Dendritic cell treated with granulocyte-macrophage colony-stimulating factor and Interleukin-4, amounts not matched to agents 40 ng/mL and 50 ng/mL, for 4 days (primary cell): Measurements from ENCODE around the gene MANF.
"Not testable (repeated sequence)": the region's sequence is repeated elsewhere in the genome, so short reads cannot be mapped to it uniquely, and the experiment has no call there.

Experiments used
- H3K27ac Mint-ChIP-seq: one replicate; pipeline ENCODE4 v1.8.0; 2022; ENCODE audit warnings: mild to moderate bottlenecking, mixed read lengths
- H3K27me3 Mint-ChIP-seq: one replicate; pipeline ENCODE4 v1.8.0; 2022; ENCODE audit warnings: mild to moderate bottlenecking, mixed read lengths
- H3K36me3 Mint-ChIP-seq: one replicate; pipeline ENCODE4 v1.8.0; 2022; ENCODE audit warnings: low read depth, mixed read lengths
- H3K4me1 Mint-ChIP-seq: one replicate; pipeline ENCODE4 v1.8.0; 2022; ENCODE audit warnings: low read depth, mixed read lengths
- H3K4me3 Mint-ChIP-seq: one replicate; pipeline ENCODE4 v1.8.0; 2022; ENCODE audit warnings: mild to moderate bottlenecking, moderate library complexity, mixed read lengths
- H3K9me3 Mint-ChIP-seq: one replicate; pipeline ENCODE4 v1.8.0; 2022; ENCODE audit warnings: mixed read lengths
- intact Hi-C: fragments of 100-400 bp; cut with micrococcal nuclease; formaldehyde crosslinking; loops from one replicate; pipeline ENCODE4 v1.15.0; 2022

The MANF gene

GRCh38 chr3:51355891-51356578 is 29.1 kb upstream of the MANF start:
- Mint-ChIP-seq H3K36me3 (no peaks in the 10 kb centered on the region), H3K27me3 (no peaks in the 10 kb centered on the region), H3K4me3 (no peak overlapping the region), H3K4me1 (no peaks in the 10 kb centered on the region), H3K9me3 (no peaks in the 10 kb centered on the region), H3K27ac (no peak overlapping the region)
- intact Hi-C loops = no loop called here

- H3K36me3 Mint-ChIP-seq = no peaks in the 10 kb centered on the region
- H3K9me3 Mint-ChIP-seq = no peaks in the 10 kb centered on the region
- no peak overlapping the region for H3K27ac Mint-ChIP-seq
- H3K4me1 Mint-ChIP-seq = no peaks in the 10 kb centered on the region
- H3K27me3 Mint-ChIP-seq = no peaks in the 10 kb centered on the region
- intact Hi-C loops = no loop called here
- H3K4me3 Mint-ChIP-seq = no peak overlapping the region
Observed at GRCh38 chr3:51357856-51358255, 27.2 kb upstream of the MANF start.

- no peak overlapping the region for H3K27ac Mint-ChIP-seq
- H3K4me3 Mint-ChIP-seq = no peak overlapping the region
- no peaks in the 10 kb centered on the region for H3K4me1 Mint-ChIP-seq
- intact Hi-C loops = no loop called here
- H3K9me3 Mint-ChIP-seq = no peaks in the 10 kb centered on the region
- H3K27me3 Mint-ChIP-seq = no peaks in the 10 kb centered on the region
- no peaks in the 10 kb centered on the region for H3K36me3 Mint-ChIP-seq
Observed at GRCh38 chr3:51358981-51359380, 26.1 kb upstream of the MANF start.

- Mint-ChIP-seq H3K4me3 (no peak overlapping the region), H3K9me3 (no peaks in the 10 kb centered on the region), H3K27ac (no peak overlapping the region), H3K4me1 (no peaks in the 10 kb centered on the region), H3K27me3 (no peaks in the 10 kb centered on the region), H3K36me3 (no peaks in the 10 kb centered on the region)
- intact Hi-C loops = no loop called here
Observed at GRCh38 chr3:51360806-51361205, 24.3 kb upstream of the MANF start.

- Mint-ChIP-seq H3K36me3 (no peaks in the 10 kb centered on the region), H3K4me1 (no peaks in the 10 kb centered on the region), H3K9me3 (no peaks in the 10 kb centered on the region), H3K27me3 (no peaks in the 10 kb centered on the region), H3K27ac (no peak overlapping the region), H3K4me3 (no peak overlapping the region)
- intact Hi-C loops = no loop called here
Observed at GRCh38 chr3:51361746-51362145, 23.3 kb upstream of the MANF start.

GRCh38 chr3:51362476-51362875 is 22.6 kb upstream of the MANF start:
- Mint-ChIP-seq H3K4me3 (no peak overlapping the region), H3K4me1 (no peaks in the 10 kb centered on the region), H3K27ac (no peak overlapping the region), H3K36me3 (no peaks in the 10 kb centered on the region), H3K27me3 (no peaks in the 10 kb centered on the region), H3K9me3 (no peaks in the 10 kb centered on the region)
- intact Hi-C loops = no loop called here

GRCh38 chr3:51368276-51368675 is 16.8 kb upstream of the MANF start:
- intact Hi-C loops = not testable (repeated sequence)

GRCh38 chr3:51371943-51372557 is 13.0 kb upstream of the MANF start:
- no peaks in the 10 kb centered on the region for H3K4me1 Mint-ChIP-seq
- H3K9me3 Mint-ChIP-seq = no peaks in the 10 kb centered on the region
- intact Hi-C loops = loop anchor here (1.0 to 2.0 kb wide), 3 partner anchors 271 to 756 kb away; no protein-coding TSS in a partner anchor
- no peak overlapping the region for H3K27ac Mint-ChIP-seq
- no peaks in the 10 kb centered on the region for H3K36me3 Mint-ChIP-seq
- peaks cover 3% of the 10 kb centered on the region for H3K27me3 Mint-ChIP-seq
- no peak overlapping the region for H3K4me3 Mint-ChIP-seq

More at GRCh38 chr3:51368276-51368675, 16.8 kb upstream of the MANF start:
- H3K4me1 Mint-ChIP-seq, H3K36me3 Mint-ChIP-seq, H3K27me3 Mint-ChIP-seq, H3K9me3 Mint-ChIP-seq, H3K27ac Mint-ChIP-seq, H3K4me3 Mint-ChIP-seq: not testable (repeated sequence)

- Mint-ChIP-seq H3K4me3 (no peak overlapping the region), H3K27ac (no peak overlapping the region), H3K9me3 (no peaks in the 10 kb centered on the region), H3K36me3 (no peaks in the 10 kb centered on the region), H3K27me3 (peaks cover 3% of the 10 kb centered on the region), H3K4me1 (peaks cover 1% of the 10 kb centered on the region)
- intact Hi-C loops = loop anchor here (2.0 kb wide), 1 partner anchor 403 kb away; no protein-coding TSS in a partner anchor
Observed at GRCh38 chr3:51373658-51374421, 11.3 kb upstream of the MANF start.

- Mint-ChIP-seq H3K4me1 (peaks cover 7% of the 10 kb centered on the region), H3K36me3 (no peaks in the 10 kb centered on the region), H3K9me3 (no peaks in the 10 kb centered on the region), H3K27ac (no peak overlapping the region), H3K4me3 (no peak overlapping the region), H3K27me3 (peaks cover 8% of the 10 kb centered on the region)
- intact Hi-C loops = no loop called here
Observed at GRCh38 chr3:51374456-51374855, 10.6 kb upstream of the MANF start.

GRCh38 chr3:51375136-51375535 is 10.0 kb upstream of the MANF start:
- H3K27me3 Mint-ChIP-seq = peaks cover 11% of the 10 kb centered on the region
- no peak overlapping the region for H3K4me3 Mint-ChIP-seq
- no peaks in the 10 kb centered on the region for H3K9me3 Mint-ChIP-seq
- no peaks in the 10 kb centered on the region for H3K36me3 Mint-ChIP-seq
- peaks cover 9% of the 10 kb centered on the region for H3K4me1 Mint-ChIP-seq
- intact Hi-C loops = no loop called here
- no peak overlapping the region for H3K27ac Mint-ChIP-seq

GRCh38 chr3:51375571-51375970 is 9.5 kb upstream of the MANF start:
- Mint-ChIP-seq H3K36me3 (no peaks in the 10 kb centered on the region), H3K4me1 (peaks cover 9% of the 10 kb centered on the region), H3K4me3 (no peak overlapping the region), H3K27ac (no peak overlapping the region), H3K27me3 (peaks cover 11% of the 10 kb centered on the region), H3K9me3 (no peaks in the 10 kb centered on the region)
- intact Hi-C loops = no loop called here

GRCh38 chr3:51378065-51378464 is 7.0 kb upstream of the MANF start:
- intact Hi-C loops = no loop called here
- Mint-ChIP-seq H3K4me3 (no peak overlapping the region), H3K4me1 (peaks cover 12% of the 10 kb centered on the region), H3K9me3 (no peaks in the 10 kb centered on the region), H3K27me3 (peaks cover 8% of the 10 kb centered on the region), H3K36me3 (no peaks in the 10 kb centered on the region), H3K27ac (no peak overlapping the region)

- no peaks in the 10 kb centered on the region for H3K9me3 Mint-ChIP-seq
- H3K27ac Mint-ChIP-seq = no peak overlapping the region
- H3K27me3 Mint-ChIP-seq = peaks cover 8% of the 10 kb centered on the region
- peaks cover 18% of the 10 kb centered on the region for H3K4me1 Mint-ChIP-seq
- intact Hi-C loops = no loop called here
- H3K4me3 Mint-ChIP-seq = no peak overlapping the region
- H3K36me3 Mint-ChIP-seq = no peaks in the 10 kb centered on the region
Observed at GRCh38 chr3:51378726-51379125, 6.4 kb upstream of the MANF start.
